GM19395 (cell line): Measurements from ENCODE around the gene PBXIP1.
A peak's percentile ranks its signal among the peaks of the same experiment; 100 is the strongest.
"Not testable (repeated sequence)": the region's sequence is repeated elsewhere in the genome, so short reads cannot be mapped to it uniquely, and the experiment has no call there.

ENCODE experiments used
- ATAC-seq: cut with Tn5 transposase; IDR thresholded peaks from one replicate; pipeline ENCODE4 v1.9.1; 2021; ENCODE audit warnings: mild to moderate bottlenecking, moderate library complexity; ENCODE audit not compliant: unreplicated experiment

Gene PBXIP1

GRCh38 chr1:154938604-154939399 lies 17.1 kb downstream of the PBXIP1 start:
- ATAC-seq: no peak

DNA sequence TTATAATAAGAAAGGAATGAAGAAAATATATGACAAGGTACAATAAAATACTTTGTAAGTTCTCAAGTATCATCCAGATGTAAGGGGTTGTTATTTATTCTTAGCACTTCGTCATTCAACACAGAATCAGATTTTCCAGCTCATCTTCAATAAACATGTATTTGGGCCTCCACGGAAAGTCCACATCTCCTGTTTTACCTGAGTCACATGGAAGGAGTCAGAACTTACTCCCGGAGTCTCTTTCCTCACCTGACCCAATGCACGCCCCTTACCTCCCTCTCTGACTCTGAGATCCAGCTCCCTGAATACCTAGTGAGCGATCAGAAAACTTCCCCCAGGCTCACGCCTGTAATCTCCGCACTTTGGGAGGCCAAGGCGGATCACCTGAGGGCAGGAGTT lies 17.9 kb downstream of the PBXIP1 start:
- ATAC-seq: no peak

- ATAC-seq: peak; percentile 60
Measured at GRCh38 chr1:154937085-154937987, 18.6 kb downstream of the PBXIP1 start.

- ATAC-seq: peak; percentile 79
Measured at GRCh38 chr1:154936555-154937084, 19.3 kb downstream of the PBXIP1 start, which contains the start of gene PMVK. TSS of gene PMVK (minus strand) at chr1:154936719. CDS start at chr1:154936685, 34 bp downstream.

- no peak for ATAC-seq
Measured at GRCh38 chr1:154935749-154936554, 19.9 kb downstream of the PBXIP1 start.

- ATAC-seq: no peak
Measured at GRCh38 chr1:154934358-154934948, 21.4 kb downstream of the PBXIP1 start.

DNA sequence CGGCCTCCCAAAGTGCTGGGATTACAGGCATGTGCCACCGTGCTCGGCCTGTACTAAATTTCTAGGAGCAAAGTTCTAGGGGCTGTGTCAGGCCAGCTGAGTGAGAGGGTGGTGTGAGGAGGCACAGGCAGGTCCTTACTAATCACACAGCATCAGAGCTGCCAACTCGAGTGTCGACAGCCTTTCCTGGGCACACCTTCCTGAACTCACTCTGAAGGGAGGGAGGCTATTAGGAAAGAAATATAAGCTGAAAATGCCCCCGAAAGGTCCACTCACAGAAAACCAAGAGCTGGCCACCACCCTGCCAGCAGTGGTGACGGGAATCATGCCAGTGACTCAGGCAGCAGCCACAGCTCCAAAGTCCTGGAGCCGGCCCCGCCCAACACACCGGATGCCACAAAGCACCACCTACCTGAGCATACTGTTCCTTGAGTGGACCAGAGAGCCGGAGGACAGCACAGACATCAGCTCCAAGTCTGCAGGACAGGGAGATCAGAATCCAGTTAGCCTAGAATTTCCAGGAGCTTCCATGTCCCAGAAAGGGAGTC lies 23.9 kb downstream of the PBXIP1 start:
- ATAC-seq: no peak

- no peak for ATAC-seq
Measured at GRCh38 chr1:154926201-154926600, 29.7 kb downstream of the PBXIP1 start.

DNA sequence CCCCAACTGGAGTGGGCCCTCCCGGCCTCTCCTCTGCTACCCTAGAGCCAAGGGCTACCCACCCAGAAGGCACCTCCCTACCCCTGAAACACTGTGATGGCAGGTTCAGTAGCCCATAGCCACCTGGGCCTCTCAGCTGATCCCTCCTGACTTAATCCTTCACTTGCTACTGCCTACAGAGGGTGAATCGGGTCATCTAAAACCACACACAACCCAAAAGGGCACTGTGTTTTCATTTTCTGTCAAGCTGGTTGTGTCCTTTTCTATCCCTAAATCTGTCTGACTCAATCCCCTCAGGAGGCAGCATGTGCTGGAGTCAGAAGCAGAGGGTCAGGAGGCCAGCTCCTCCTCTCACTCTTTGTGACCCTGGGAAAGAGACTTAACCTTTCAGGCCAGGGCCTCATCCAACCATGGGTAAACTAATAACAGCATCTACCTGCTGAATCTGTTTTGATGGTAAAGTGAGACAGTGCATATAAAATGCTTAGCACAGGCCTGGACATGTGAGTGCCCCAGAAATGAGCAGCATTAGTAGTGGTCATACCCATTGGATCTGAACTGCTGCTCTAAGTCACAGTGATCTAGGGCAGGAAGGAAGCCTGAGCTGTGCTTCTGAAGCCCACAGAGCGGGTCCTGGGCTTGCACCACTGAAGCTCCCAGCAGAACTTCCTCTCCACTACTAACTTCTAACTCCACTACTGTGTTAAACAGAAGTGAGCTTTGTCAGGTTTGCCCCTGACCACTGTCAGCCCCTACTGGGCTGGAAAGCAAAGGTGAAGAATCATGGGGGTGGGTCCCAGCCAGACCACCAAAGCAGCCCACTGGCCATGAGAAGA lies 30.3 kb downstream of the PBXIP1 start:
- ATAC-seq: no peak

GRCh38 chr1:154923695-154924094 lies 32.2 kb downstream of the PBXIP1 start:
- no peak for ATAC-seq

DNA sequence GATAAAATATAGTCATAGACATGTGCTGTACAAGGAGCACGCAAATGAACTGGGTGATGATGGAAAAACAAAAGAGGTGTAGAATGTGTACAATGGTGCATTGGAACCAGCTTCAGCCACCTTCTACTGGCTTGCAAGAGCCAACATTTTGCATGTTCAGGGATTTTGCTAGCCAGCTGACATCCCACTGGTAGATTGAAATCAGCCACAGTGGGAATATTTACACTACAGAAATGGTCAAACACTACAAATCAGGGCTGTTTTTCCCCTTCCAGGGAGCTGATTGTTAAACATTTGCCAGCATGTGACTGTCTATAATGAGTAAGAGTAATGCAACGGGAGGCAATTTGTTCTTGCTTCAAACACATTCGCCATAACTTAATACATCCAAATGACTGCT lies 42.6 kb downstream of the PBXIP1 start:
- ATAC-seq: no peak

DNA sequence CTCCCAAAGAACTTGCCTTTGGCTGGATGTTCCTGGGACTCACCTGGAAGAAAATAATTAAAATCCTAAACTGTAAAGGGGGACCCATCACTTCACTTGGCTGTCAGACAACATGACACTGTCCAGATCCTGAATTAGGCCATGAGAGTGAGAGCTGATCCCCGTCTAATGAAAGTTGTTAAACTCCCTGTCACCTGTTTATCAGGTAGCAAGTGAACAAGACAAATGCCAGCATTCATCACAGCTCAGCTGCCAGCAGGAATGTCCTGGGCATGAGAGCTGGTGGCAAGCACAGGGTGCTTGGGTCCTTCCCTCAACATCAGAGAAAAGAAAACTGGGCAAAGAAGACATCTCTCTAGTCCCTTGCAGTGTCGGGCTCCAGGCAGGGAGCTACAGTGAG lies 43.1 kb downstream of the PBXIP1 start:
- no peak for ATAC-seq

DNA sequence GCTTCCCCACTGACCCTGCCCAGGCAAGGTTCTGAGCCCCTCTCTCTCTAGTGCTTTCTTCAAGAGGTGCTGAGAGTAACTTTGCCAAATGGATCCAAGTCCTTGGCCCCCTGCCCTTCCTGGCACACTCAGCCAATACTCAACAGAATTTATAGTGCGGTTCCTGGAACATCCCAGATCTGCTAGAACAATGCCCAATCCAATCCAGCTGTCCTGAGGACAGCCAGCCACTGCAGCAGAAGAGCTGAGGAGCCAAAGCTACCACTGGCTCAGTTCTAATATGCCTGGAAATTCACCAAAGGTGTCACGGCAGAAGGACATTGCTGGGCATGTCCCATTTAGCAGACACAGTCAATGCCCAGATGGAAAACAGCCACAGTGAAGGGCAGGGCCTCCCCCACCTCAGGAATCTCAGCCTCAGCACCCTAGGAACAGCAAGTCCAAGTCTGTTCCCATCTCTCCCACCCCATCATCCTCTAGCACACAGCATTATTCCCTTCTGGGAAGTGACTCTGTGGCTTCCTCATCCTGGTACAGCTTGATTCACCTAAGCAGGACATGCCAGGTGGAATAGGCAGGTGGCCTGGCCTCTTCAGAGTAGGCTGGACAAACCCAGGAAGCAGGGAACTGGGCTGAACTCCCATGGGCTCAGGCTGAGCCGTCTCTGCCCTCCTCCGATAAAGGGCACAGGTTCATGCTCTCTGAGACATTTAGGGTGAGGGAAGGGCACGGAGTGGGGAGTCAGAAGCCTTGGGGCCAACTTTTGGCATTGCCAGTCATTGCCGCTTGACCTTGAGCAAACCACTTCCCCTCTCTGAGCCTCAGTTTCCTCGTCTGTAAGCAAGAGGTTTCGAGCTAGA lies 44.0 kb downstream of the PBXIP1 start:
- ATAC-seq: no peak

DNA sequence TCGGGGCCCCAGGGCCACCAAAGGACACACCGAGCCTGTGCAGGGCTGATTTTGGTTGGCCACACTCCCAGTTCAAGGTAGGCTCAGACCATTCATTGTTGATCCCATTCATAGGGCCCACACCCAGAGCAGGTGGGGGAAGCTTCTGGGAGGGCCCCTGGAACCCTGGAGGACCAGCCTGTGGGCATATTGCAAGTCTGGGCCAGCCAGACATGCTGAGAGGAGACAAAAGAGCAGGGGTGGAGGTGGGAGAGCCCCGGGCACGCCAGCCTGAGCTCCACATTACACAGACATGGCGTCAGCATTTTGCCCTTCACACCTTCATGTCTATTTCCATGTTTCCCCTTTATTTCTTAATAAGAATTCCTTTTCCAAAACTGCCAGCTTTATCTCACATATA lies 45.0 kb downstream of the PBXIP1 start:
- ATAC-seq: no peak

DNA sequence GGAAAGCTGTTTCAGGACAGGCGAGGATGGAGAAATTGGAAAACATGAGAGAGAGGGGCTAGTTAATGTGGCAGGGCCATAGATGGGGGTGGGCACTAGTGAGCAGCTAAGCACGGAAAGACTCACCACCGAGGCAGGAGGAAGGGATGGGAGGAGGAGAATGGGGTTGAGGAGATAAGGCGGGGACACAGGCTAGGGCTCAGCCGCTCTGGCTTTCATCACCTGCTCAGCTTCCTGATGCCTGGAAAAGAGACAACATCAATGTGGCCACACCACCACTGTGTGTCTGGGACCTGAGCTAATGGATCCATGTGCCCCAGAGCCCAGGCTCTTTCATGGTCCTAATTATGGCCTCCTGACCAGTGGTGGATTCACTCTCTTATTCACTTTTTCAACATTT lies 47.0 kb downstream of the PBXIP1 start:
- no peak for ATAC-seq

DNA sequence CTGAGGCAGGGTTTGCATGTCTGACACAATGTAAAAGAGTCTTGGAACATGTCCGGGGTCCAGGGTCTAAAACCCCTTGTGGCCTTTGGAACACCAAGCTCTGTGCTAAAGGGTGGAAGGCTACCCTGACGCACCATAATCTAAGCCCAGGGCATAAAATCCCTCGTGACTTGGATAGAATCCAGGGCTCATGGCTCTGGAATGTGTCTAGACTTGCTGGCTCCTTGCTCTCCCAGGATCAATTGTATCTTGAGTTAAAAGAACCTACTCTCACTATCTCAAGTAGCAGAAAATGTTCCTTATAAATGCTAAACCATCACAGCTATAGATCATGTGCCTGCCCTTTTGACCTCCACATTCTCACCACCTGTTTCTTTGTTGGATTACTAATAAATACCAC lies 47.8 kb downstream of the PBXIP1 start:
- not testable (repeated sequence) for ATAC-seq

GRCh38 chr1:154906621-154907081 lies 49.2 kb downstream of the PBXIP1 start:
- no peak for ATAC-seq

DNA sequence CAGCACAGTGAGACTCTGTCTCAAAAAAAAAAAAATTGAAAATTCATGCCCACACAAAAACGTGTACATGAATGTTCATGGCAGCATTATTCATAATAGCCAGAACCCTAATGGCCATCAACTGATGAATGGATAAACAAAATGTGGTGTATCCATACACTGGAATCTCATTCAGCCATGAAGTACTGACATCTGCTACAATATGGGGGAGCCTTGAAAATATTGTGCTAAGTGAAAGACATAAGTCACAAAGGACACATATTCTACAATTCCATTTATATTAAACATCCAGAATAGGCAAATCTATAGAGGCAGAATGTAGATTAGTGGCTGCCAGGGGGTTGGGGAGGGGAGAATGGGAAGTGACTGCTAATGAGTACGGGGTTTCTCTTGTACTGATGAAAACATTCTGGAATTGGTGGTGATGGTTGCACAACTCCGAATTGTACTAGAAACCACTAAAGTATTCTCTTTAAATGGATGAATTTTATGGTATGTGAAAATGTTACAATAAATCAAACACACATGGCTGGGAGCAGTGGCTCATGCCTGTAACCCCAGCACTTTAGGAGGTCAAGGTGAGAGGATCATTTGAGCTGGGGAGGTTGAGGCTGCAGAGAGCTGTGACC lies 52.8 kb downstream of the PBXIP1 start:
- ATAC-seq: no peak
